Tibial nerve (tissue), 4 donors: Measurements from ENCODE around the gene GRB10. TPM values are rescaled to one million over a fixed set of nuclear protein-coding genes. Genes with fewer than 3 reads are reported as not detected.

Source experiments
- DNase-seq, 2 donors: peaks; one replicate each; pipeline ENCODE4 v3.0.0-alpha.2; 2019; ENCODE audit warnings: low spot score in 2 of 2
- H3K27ac ChIP-seq, 4 donors: fragments of 200-600 bp; sonication (generic) in 3 of 4; one replicate each; pipeline ENCODE4 v1.5.1; 2017 to 2019; ENCODE audit warnings: mild to moderate bottlenecking in 1 of 4
- H3K27me3 ChIP-seq, 2 donors: fragments of 200-600 bp; sonication (generic) in 1 of 2; one replicate each; pipeline versions ENCODE4 v1.5.1 to v1.6.0; 2017 to 2019
- H3K36me3 ChIP-seq, 3 donors: fragments of 200-600 bp; sonication (generic); one replicate each; pipeline ENCODE4 v1.5.1; 2018 to 2019
- H3K4me1 ChIP-seq, 4 donors: fragments of 200-600 bp; sonication (generic) in 3 of 4; one replicate each; pipeline ENCODE4 v1.5.1; 2017 to 2019
- H3K4me3 ChIP-seq, 4 donors: fragments of 200-600 bp; sonication (generic) in 3 of 4; one replicate each; pipeline ENCODE4 v1.5.1; 2017 to 2019; ENCODE audit warnings: mild to moderate bottlenecking in 1 of 4, moderate library complexity in 1 of 4
- H3K9me3 ChIP-seq, 4 donors: fragments of 200-600 bp; sonication (generic) in 3 of 4; one replicate each; pipeline ENCODE4 v1.5.1; 2017 to 2019
- EP300 ChIP-seq, 2 donors: sonication (generic); formaldehyde crosslinking; IDR thresholded peaks; one replicate each; pipeline ENCODE4 v1.6.1; 2017; ENCODE audit warnings: antibody characterized with exemption in 2 of 2, mild to moderate bottlenecking in 1 of 2
- POLR2A ChIP-seq, 2 donors: fragments of 450-650 bp; IDR thresholded peaks; one replicate each; pipeline ENCODE4 v1.6.1; 2017; ENCODE audit warnings: antibody characterized with exemption in 2 of 2, mild to moderate bottlenecking in 2 of 2, moderate library complexity in 2 of 2
- WGBS, 2 donors: methylation state at CpG; one replicate each; pipeline ENCODE4 v1.1.5; 2018; 5-methylcytosine and 5-hydroxymethylcytosine counted together
- total RNA-seq, 4 donors: library from RNA; depleted of rRNA; stranded (reverse); fragments of >200 nt; gene quantifications; one replicate each; pipeline ENCODE4 v1.1.0, GENCODE V29; 2016
- TF ChIP-seq, protein P1 (sequence below), 5 experiments: fragments of 200-600 bp in 3 of 5; fragments of 450-650 bp in 2 of 5; sonication (generic) in 3 of 5; IDR thresholded peaks; one replicate each; pipeline ENCODE4 v1.5.1; 2016 to 2019; ENCODE audit warnings: antibody characterized with exemption in 5 of 5, mild to moderate bottlenecking in 3 of 5, moderate library complexity in 2 of 5

GRB10 gene
- total RNA-seq, 4 donors from 2014 or later, result 34.1 to 73.9 (median 56.0) TPM

- H3K27ac ChIP-seq, result no peak overlapping the region
- no peaks in the 10 kb centered on the region for H3K27me3 ChIP-seq
- H3K4me3 ChIP-seq, result no peak overlapping the region
- no peak for DNase-seq
- 95% methylated on average over 21 of the region's 21 CpGs for WGBS, 2 donors
- H3K9me3 ChIP-seq, result no peaks in the 10 kb centered on the region
- H3K4me1 ChIP-seq, result peaks cover 0 to 28% (median 8%) of the 10 kb centered on the region in 4 donors
- TF ChIP-seq POLR2A (IDR thresholded peaks at IDR 0.05) (no peak), EP300 (IDR thresholded peaks at IDR 0.05) (no peak)
- TF ChIP-seq, protein P1, sequence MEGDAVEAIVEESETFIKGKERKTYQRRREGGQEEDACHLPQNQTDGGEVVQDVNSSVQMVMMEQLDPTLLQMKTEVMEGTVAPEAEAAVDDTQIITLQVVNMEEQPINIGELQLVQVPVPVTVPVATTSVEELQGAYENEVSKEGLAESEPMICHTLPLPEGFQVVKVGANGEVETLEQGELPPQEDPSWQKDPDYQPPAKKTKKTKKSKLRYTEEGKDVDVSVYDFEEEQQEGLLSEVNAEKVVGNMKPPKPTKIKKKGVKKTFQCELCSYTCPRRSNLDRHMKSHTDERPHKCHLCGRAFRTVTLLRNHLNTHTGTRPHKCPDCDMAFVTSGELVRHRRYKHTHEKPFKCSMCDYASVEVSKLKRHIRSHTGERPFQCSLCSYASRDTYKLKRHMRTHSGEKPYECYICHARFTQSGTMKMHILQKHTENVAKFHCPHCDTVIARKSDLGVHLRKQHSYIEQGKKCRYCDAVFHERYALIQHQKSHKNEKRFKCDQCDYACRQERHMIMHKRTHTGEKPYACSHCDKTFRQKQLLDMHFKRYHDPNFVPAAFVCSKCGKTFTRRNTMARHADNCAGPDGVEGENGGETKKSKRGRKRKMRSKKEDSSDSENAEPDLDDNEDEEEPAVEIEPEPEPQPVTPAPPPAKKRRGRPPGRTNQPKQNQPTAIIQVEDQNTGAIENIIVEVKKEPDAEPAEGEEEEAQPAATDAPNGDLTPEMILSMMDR (IDR thresholded peaks at IDR 0.05), result no peak
- no peaks in the 10 kb centered on the region for H3K36me3 ChIP-seq
These were observed 50.8 kb downstream of the GRB10 start for GRCh38 chr7:50731703-50732582.

GRCh38 chr7:50730446-50731400 is 52.0 kb downstream of the GRB10 start:
- H3K4me3 ChIP-seq, result no peak overlapping the region
- TF ChIP-seq POLR2A (IDR thresholded peaks at IDR 0.05), result no peak
- TF ChIP-seq EP300 (IDR thresholded peaks at IDR 0.05), result no peak
- TF ChIP-seq, protein P1 (IDR thresholded peaks at IDR 0.05), result no peak
- H3K9me3 ChIP-seq, result no peaks in the 10 kb centered on the region
- DNase-seq, result no peak
- H3K27me3 ChIP-seq, result no peaks in the 10 kb centered on the region
- H3K27ac ChIP-seq, result peak overlapping the region in 2 of 4 donors; percentile 16 to 38
- WGBS, 2 donors, result 45 to 51% methylated on average over 12 of the region's 12 CpGs
- peaks cover 0 to 32% (median 11%) of the 10 kb centered on the region in 4 donors for H3K4me1 ChIP-seq
- H3K36me3 ChIP-seq, result no peaks in the 10 kb centered on the region

DNA sequence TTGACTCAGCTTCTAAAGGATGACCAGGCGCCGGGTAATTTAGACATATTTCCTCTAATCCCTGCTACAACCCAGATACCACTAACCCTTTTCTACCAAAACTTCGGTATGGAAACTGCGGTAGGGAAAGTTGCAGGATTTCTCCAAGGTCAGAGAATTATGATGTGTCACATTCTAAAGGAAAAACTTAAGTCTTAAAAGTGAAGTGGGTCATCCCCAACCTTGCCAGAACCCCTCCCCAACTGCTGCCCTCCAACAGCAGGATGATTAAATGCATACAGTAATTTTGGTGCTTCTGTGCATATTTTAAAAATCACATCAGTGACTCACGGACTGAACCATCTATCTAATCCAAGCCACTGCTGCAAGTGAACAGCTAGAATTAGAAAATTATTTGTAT is 52.7 kb downstream of the GRB10 start:
- H3K4me1 ChIP-seq, result peaks cover 0 to 35% (median 14%) of the 10 kb centered on the region in 4 donors
- WGBS, 2 donors, result 81 to 84% methylated on average over 5 of the region's 5 CpGs
- no peaks in the 10 kb centered on the region for H3K9me3 ChIP-seq
- H3K27me3 ChIP-seq, result no peaks in the 10 kb centered on the region
- H3K4me3 ChIP-seq, result no peak overlapping the region
- TF ChIP-seq EP300 (IDR thresholded peaks at IDR 0.05) (no peak), POLR2A (IDR thresholded peaks at IDR 0.05) (no peak)
- TF ChIP-seq, protein P1 (IDR thresholded peaks at IDR 0.05), result no peak
- peaks cover 0 to 2% (median 0%) of the 10 kb centered on the region in 3 donors for H3K36me3 ChIP-seq
- DNase-seq, result no peak
- no peak overlapping the region for H3K27ac ChIP-seq

DNA sequence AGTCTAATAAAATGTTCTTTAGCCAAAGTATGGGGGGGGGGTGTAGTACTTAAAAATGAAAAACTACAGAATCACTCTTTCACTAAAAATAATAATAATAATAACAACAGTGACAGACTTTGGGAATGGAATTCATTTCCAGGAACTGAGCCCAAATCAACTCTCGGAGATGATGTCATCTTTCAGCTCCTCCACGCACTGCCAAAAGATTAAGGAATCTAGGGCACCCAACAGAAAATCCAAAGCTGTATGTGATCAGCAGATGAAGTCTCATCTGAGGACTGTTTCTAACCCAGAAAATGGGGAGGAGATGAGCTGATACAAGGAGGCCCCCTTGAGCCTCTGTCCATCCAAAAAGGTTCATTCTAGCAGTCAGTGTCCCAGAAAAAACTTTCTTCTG is 54.5 kb downstream of the GRB10 start:
- no peak overlapping the region for H3K4me3 ChIP-seq
- H3K9me3 ChIP-seq, result no peaks in the 10 kb centered on the region
- TF ChIP-seq, protein P1 (IDR thresholded peaks at IDR 0.05), result no peak
- TF ChIP-seq POLR2A (IDR thresholded peaks at IDR 0.05) (no peak), EP300 (IDR thresholded peaks at IDR 0.05) (no peak)
- no peak for DNase-seq
- H3K27me3 ChIP-seq, result no peaks in the 10 kb centered on the region
- H3K36me3 ChIP-seq, result peaks cover 0 to 7% (median 0%) of the 10 kb centered on the region in 3 donors
- no peak overlapping the region for H3K27ac ChIP-seq
- H3K4me1 ChIP-seq, result peaks cover 0 to 35% (median 14%) of the 10 kb centered on the region in 4 donors
- 14 to 16% methylated on average over 2 of the region's 2 CpGs for WGBS, 2 donors
